GM10847 (cell line): ENCODE data around the gene SLC39A12.

Source experiments
- POLR2A ChIP-seq: IDR thresholded peaks from 2 replicates; pipeline ENCODE4 v1.6.1; 2011; ENCODE audit not compliant: insufficient read length; ENCODE audit errors: extremely low read depth

Gene SLC39A12

GRCh38 chr10:17954861-17955260, 3.1 kb downstream of the SLC39A12 start:
- TF ChIP-seq POLR2A: no peak

DNA sequence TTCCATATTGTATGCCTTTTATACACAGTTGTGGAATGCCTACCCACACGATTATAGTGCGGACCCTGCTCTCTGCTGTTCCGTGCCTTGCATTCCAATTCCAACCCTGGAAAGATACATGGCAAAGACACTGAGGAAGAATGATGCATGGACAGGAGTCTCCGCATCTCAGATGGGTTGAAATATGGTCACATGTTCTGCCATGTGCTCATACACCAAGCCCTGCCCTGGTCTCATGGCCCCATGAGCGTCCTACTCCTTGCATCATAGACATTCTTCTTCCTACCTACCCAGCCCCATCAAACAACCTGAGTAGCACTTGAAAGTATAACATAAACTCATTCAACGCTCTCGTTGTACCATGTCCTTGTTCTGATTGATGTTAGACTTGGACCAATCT, 6.3 kb downstream of the SLC39A12 start:
- no peak for TF ChIP-seq POLR2A

GRCh38 chr10:17959870-17960269, 8.2 kb downstream of the SLC39A12 start:
- no peak for TF ChIP-seq POLR2A

GRCh38 chr10:17961551-17962422, 10.1 kb downstream of the SLC39A12 start:
- TF ChIP-seq POLR2A: no peak

DNA sequence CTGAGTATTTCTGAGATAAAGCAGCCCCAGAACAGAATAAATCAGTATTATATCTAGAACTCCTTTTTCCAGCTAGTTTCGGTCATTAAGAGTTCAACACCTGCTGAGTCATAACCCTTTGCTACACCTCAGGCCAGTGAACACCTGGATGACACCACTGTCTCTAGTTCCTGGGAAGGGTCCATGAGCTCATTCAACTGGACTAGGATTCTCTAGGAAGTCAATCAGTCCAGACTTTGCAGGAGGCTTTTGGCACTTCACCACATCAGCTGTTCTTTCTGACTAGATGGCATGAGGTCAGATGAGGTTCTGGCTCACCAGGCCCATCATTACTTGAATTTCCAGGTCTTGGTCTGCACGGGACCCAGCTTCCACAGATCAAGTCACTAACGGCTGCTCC, 11.7 kb downstream of the SLC39A12 start:
- no peak for TF ChIP-seq POLR2A

DNA sequence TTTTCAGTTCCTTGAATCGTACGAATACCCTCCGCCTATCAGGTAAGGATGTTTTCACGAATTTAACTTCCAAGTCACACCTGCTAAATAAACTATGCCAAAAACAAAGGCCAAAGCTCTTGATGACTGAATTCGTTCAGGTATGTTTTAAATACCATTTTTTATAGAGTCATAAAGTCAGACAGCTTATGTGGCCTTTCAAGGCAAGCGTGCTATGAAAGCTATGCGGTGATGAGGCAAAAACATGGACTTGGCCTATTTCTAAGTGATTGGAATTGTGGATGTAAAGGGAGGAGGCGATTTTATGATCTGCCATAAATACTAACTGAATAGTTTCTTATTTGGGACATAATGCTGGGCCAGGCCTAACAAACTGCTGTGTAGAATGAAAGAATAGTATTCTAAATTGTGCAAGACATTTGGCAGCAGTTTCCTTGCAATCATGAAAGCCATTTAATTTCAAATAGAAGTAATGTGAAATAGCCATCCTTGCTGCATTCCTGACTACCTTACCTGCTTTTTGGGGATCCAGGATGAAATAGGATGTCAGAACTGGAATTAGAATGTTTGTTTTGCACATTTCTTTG, 14.0 kb downstream of the SLC39A12 start:
- no peak for TF ChIP-seq POLR2A

DNA sequence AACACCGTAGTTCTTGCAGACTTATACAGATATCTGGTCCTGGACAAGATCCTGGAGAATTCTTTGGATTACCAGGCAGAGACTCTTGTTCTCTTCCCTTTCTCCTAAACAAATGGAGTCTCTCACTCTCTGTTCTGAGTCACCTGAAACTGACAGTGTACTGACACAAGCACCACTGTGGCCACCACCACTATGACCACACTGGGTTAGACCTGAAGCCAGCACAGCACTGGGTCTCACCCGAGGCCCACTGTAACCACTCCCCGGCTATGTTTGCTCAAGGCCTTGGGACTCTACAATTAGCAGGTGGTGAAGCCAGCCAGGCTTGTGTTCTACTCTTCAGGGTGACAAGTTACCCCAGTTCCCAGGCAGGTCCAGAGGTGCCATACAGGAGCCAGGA, 22.8 kb downstream of the SLC39A12 start:
- TF ChIP-seq POLR2A: no peak

DNA sequence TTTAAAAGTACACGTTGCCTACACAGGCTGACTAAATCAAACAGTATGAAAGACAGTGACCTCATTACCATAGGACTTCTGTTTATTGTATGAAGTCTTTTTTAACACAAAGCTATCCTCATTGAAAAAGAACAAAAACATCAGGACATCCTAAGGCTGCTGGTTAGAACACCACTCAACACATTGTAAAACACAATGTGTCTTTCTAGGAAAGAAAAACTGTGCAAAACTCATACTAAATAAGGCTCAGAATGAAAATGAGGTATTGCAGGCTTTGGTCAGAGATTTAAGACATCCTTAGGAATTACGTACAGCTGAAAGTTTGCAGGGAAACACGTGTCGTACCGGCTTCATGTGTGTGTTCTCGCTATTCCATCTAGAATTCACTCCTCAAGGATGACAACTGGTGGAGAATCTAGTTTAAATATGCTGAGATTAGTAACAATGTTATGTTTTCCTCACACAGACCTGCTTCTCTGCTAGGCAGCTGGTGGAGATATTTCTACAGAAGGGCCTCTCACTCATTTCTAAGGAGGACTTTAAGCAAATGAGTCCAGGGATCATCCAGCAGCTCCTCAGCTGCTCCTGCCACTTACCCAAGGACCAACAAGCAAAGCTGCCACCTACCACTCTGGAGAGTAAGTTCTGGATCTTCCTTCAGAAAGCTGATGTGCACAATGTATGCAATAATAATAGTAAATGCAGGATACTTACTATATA, 29.3 kb downstream of the SLC39A12 start:
- TF ChIP-seq POLR2A: no peak

GRCh38 chr10:17981766-17982380, 30.2 kb downstream of the SLC39A12 start:
- no peak for TF ChIP-seq POLR2A

GRCh38 chr10:17984056-17984455, 32.3 kb downstream of the SLC39A12 start:
- no peak for TF ChIP-seq POLR2A

DNA sequence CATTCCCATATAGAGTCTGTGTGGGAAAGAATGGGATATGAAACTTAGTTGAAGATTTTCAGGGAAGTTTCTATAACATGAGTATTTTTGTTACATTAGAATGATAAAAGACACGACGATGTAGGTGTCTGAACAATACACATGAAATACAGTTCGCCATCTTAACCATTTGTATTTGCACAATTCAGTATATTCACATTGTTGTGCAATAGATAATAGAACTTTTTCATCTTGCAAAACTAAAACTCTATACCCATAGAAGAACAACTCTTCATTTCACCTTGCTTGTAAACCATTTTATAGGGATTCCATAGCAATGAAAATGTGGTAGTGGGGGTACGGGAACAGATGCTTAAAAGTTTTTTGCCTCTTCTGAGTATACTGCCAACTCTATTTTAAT, 32.8 kb downstream of the SLC39A12 start:
- TF ChIP-seq POLR2A: no peak

- no peak for TF ChIP-seq POLR2A
These were observed 38.4 kb downstream of the SLC39A12 start for GRCh38 chr10:17989908-17990767.

DNA sequence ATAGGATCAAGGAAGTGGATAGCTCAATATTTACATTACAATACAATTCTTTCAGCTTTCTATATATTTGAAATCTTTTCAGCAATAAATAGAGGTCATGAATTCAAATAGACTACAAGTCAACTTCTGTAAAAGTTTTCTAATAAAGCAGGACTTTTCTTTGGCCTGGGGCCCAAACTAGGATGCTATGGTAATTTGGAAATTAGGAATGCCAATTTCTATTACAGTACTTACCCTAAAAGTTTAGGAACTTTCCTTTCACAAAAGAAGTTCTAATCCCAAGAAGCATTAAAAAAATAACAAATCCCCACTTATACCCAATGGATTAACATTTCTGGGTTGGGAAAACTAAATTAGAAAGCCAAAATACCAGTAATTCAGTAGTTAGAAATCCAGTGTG, 40.5 kb downstream of the SLC39A12 start:
- TF ChIP-seq POLR2A: no peak

GRCh38 chr10:17993361-17993760, 41.6 kb downstream of the SLC39A12 start:
- no peak for TF ChIP-seq POLR2A

- no peak for TF ChIP-seq POLR2A
These were observed 48.9 kb downstream of the SLC39A12 start for GRCh38 chr10:18000601-18001000.
